Right renal cortex interstitium (tissue), 3 donors: ENCODE measurements around the gene TMTC4. TPM values are rescaled to one million over a fixed set of nuclear protein-coding genes. Genes with fewer than 3 reads are reported as not detected.

Experiments
- polyA plus RNA-seq, 3 donors: library from polyadenylated mRNA; unstranded; fragments of 120-200 nt; gene quantifications; one replicate each; pipeline ENCODE4 v1.2.1, GENCODE V29; 2013; ENCODE audit not compliant: insufficient read length in 3 of 3

The TMTC4 gene
- polyA plus RNA-seq, 3 donors: 36.2 to 38.1 (median 38.0) TPM

Other genes with a start within 250 kb of the TMTC4 start
- 1 to 10 TPM; 4.6 to 7.4 (median 5.0) TPM for gene GGACT, start 86.0 kb downstream of the TMTC4 start, polyA plus RNA-seq